HuH-7 (cell line): ENCODE measurements around the gene MORN1.

Source experiments
- DNase-seq: peaks from one replicate; pipeline ENCODE4 v3.0.0; 2011; ENCODE audit warnings: low spot score

The MORN1 gene

DNA sequence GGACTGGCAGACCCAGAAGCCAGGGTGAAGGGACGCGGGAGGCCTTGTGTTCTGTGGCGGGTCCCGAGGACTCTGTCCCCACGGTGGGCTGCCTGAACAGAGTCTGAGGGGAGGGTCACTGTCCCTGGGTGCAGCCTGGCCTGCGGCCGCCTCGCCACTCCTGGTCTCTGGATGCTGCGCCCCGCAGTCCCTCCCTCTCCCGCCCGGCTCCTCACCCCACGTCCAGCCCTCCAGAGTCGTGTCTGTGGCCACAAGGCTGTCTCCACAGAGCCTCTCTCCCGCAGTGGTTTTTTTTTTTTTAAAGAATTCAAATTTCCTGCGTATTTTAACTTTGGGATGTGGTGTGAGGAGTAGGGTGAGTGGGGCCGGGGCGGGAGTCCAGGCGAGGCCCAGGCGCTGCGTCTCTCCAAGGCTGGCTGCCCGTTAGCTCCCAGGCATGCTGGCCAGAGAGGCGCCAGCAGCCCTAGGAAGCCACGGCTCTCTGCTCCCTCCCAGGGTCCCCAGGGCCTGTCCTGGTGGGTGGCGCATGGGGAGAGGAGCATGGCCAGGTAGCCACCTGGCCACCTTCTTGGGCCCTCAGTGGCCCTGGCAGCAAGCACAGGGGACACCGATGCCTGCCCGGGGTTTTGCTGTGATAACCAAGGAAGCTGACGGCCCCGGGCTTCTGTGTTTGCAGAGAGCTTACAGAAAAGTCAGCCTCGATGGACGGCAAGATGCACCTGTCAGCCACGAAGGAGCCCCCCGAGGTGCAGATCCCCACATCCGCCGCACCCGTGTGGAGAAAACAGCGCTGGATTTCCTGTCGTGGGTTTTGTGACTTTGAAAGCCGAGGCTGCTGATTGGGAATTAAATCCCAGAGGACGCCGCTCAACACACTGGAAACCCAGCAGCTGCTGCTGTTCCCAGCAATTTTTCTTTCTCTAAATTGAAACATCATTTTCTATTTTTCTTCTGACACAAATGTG lies 72.8 kb downstream of the MORN1 start:
- no peak for DNase-seq

DNA sequence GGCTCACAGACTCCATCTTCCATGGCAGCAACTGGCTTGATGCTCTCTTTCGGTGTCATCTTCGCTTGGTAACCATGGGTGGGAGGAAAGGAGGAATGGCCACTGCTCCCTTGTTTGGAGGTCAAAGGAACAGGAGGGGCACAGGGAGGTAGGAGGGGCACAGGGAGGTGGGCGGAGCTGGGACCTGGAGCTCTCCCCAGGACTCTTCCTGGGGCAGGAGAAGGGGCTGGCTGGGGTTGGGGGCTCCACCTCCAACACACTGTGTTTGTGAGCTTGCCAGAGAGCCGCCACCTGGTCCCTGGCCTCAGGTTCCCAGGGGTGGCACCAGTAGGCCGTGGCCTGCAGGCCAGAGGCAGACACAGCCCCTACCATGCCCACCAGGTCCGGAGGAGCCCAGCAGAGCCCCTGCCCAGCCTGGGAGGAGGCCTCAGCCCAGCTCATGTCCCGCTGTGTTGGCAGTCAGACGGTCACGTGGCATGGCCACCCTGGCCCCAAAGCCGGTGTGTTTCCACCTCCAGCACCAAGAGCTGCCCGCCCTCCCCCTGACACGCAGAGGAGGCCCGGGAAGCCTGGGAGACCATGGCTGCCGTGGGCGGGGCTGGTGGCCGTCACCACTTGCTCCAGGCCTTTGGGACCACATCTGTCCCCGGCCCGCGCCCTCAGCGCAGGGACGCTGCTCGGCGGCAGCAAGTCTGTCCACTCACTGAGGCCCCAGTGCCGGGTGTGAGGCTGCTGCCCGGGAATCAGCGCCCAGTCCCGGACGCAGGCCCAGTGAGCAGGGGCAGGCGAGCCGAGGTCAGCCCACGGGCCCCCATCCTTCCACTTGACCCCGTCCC lies 73.9 kb downstream of the MORN1 start:
- DNase-seq: no peak

DNA sequence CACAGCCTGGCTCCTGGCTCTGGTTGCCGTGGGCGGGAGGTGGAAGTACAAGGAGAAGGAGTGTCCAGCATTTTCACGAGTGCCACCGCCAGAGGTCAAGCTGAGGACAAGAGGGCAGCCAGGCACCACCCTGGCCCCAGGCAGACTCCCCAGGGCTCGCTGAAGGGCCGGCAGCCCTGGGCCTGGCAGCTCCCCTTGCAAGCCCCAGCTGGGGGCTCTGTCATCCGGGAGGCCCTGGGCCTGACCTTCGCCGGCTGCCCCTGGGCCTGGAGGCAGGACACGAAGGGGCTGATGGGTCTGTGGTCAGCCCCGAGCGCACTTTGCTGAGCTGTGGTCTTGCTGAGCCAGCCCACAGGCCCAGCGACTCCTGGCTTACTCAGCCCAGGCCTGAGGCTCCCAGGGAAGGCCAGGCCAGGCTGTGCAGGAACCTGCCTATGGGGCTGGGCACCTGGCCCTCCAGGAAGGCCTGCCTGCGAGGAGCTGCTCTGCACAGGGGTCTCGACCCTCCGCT lies 74.8 kb downstream of the MORN1 start:
- DNase-seq: no peak

DNA sequence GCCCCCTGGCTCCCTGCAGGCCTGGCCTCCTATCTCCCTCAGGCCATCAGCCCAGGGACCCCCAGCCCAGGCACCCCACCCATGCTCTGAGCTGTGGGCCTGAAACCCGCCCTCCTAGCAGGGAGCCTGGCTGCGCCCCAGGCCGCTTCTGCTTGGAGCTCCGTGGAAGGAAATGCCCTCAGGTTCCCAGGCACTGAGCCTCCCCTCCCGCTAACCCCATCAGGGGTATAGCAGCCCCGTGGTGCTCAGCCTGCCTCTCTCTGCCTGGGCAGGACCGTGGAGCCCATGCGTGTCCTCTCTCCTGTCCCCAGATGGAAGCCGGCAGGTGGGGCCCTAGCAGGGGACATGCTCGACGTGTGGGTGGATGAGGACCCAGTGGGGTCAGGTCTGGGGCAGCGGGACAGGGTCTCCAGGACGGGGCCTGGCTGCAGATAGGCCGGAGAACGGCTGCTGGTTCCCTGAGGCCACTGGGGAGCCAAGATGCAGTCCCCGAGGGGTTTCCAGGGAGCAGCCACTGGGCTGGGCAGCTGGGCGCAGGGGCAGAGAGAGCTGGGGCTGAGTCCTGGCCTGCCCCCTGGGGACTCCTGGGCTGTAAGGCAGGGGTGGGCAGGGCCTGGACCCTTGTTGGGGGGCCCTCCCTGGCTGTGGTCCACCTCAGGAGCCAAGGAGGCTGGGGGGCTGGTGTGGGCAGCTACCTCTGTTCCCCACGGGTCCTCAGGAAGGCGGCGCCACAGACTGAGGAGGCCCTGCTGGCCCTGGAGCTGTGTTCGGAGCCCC lies 75.5 kb downstream of the MORN1 start:
- no peak for DNase-seq

DNA sequence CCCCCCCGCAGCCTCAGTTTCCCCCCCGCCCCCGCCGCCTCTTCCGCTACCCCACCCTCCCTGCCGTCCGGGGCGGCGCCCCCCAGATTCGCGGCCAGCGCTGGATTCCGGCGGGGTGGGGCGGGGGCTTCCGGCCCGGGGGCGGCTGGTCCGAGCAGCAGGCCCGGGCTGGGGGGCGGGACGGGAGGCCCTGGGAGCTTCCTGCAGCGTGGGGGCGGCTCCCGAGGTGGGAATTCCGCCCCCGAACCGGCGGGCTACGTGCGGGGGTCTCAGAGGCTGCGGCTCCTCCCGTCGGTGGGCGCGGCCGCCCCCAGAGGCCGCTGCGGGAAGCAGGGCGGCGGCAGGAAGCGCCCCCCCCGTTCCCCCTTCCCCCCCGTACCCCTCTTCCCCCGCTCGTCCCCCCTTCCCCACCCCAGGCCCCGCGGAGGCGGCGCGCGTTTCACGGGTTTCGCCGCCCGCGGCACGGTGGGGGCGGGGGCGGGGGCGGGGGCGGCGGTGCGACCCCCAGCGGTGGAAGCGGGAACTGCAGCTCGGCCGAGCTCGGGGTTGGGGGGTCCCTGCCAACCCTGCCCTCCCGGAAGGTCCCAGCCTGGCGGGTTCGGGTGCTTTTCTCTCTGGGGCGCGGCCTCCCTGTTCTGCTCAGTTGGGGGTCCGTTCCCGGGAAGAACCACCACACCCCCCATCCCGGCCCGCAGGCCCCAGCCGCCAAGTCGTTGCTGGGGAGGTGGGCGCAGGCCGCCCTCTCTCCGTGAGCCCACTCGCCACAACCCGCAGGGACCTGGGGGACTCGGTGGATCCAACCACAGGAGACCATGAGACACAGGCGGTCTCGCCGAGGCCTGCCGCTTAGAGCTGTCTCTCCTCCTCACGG lies 76.3 kb downstream of the MORN1 start:
- peak; percentile 89 for DNase-seq

DNA sequence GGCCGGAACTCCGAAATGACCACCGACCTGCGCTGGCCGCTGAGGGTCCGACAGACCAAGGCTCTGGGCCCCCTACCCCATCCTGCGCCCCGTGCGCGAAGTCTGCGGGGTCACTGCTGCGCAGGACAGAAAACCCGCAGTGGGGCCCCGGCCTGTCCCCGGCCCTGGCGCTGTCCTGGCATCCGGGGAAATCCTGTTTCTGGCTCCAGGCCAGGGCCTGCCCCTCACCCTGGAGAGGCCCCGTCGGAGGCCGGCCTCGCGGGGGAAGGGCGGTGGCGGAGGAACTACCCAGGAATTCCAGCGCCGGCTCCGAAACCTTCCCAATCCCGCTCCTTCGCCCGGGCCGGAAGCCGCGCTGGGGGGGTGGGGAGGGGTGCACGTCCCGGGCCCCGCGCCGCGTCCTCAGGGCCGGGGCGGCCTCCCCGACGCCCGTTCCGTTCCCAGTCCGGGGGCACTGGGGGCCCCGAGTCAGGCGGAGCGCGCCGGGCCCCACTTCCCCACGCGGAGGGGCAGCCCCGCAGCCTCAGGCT lies 77.0 kb downstream of the MORN1 start:
- DNase-seq: peak; percentile 88

DNA sequence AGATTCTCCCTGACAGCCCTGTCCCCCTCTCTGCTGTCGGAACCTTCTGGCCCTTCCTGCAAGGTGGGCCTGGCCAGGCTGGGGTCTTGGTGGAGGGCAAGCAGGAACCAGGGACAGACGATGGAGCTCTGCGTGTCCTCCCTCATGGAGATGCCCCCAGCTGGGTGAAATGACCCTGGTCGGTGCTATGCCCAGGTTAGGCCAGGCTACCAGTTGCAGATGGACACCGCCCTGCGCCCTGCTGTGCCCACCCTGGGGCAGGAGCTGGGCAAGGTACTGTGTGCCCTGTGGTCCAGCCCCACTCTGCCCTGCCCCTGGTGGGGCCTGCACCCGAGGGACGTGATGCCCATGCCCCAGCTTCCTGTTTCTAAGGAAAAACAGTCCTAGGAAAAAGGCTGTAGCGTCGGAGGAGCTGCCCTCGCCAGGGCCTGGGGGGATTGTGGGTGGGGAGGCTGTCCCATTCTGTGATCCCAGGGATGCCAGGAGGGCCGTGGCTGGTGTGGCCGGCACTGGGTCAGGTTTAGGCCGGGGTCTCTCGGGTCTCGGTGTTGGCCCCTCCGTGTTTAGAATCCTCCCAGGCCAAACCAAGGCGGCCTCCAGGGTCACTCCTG lies 77.6 kb downstream of the MORN1 start:
- no peak for DNase-seq

DNA sequence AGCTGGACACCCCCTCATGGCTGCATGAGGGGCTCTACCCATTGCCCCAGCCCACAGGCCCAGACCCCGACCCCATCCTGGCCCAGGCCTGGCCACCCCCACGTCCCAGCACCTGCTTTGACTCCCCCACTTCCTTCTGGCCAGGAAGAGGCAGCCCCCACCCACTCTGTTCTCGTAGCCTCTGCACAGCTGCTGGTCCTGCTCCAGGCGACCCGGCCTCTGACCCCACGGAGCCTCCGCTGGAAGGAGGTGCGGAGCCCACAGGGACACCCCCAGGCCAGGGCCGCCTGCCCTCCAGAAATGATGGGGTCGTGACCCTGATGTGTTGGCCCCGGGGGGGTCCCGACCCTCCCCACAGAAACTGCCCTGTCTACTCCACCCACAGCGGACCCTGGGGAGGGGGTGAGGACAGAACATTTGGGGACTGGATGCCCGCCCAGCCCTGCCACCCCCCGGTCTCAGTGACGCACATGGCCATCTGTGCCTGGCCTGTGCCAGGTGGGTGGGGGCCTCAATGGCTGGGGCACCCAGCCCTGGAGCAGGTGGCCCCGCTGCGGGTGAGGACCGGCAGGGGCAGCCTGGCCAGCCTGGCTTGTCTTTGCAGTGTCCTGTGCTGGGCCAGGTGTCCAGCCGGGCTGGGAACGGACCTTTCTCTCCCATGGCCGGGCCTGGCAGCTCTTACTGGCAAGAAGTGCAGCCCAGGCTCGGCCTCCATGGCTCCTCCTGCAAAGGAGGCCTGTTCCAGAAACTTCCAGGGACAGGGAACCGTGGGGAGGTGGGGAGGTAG lies 78.6 kb downstream of the MORN1 start:
- DNase-seq: no peak

DNA sequence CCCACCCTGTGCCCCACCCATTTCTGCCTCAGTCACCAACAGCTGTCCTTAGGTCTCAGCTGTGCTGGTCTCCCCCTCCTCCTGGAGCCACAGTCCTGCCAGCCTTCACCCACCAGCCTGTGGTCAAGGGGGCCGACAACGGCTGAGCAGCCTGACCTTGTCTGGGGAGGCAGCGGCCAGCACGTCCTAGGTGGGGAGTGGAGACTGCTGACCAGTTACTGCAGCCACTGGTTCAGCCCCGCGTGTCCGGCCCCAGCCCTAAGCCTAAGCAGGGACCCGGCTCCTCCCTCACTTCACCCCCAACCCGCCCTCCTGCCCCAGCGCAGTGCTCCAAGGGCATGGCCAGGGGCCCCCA lies 79.2 kb downstream of the MORN1 start:
- DNase-seq: no peak

DNA sequence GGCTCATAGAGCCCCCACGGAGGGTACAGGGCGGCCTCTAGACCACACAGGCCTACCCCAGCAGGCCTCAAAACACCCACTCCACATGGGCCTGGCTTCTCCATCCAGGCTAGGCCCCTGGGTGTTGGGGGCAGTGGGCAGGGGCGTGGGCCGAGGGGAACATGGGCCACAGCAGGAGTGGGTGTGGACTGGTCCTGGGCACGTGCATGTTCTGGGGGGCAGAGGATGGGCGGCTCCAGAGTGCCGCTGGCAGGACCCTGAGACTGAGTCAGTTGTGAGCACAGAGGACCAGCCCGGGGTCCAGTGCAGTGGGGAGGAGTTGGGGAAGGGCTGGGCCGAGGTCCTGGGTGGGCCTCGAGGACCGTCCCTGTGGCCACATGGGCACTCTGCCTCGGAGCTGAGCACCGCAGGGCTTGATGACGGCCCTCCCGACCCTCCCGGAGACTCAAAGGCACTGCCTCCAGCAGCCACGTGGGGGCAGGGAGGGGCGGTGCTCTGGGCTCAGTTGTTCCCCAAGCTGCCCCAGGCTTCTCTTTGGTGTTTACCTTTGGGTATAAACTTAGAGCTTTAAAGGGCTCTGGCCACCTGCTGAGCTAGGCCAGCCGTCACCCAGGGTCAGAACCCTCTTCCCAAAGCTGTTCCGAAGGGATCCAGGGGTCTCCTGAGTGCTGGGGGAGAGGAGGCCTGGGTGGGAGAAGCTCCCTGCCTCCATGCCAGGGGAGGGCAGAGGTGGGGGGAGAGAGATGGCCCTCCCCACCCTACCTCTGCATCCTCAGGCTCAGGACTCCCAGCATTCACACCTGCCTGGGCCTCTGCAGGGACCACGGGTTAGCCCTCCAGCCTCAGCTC lies 79.9 kb downstream of the MORN1 start:
- peak; percentile 94 for DNase-seq

DNA sequence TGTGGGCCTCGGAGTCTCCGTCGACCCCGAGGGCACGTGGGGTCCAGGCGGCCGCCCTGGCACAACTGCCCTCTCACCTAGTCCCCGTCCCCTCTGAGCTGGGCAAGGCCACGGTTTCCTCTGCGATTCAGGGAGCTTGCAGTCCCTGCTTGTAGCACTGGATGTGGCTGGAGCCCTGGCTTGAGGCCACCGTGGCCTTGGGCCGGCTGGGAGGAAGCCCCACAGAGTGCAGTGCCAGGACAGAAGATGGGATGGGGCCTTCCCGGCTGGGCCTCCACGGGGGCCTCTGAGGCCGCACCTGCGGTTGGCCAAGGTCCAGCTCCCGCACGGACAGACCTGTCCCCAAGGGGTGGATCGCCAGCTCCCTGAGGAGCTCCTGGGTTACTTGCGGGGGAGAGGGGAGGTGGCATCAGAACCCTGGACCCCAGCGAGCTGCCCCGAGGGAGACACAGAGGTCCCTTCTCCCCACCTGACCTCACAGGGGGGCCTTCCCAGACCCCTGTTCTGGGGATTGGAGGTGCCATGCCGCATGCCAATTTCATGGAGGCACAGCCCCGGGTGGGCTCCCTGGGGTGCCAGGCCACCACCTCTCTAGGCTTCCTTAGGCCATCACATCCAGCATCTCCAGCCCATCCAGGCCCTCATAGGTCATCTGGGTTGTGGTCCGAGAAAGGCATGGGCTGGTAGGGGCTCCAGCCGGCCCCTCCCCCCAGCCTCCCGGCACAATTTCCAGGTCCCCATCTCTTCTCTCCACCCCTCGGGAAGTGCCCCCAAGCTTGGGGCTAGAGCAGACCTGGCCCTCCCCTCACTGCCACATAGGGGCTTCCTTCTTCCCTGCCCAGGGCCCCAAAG lies 80.8 kb downstream of the MORN1 start:
- no peak for DNase-seq

DNA sequence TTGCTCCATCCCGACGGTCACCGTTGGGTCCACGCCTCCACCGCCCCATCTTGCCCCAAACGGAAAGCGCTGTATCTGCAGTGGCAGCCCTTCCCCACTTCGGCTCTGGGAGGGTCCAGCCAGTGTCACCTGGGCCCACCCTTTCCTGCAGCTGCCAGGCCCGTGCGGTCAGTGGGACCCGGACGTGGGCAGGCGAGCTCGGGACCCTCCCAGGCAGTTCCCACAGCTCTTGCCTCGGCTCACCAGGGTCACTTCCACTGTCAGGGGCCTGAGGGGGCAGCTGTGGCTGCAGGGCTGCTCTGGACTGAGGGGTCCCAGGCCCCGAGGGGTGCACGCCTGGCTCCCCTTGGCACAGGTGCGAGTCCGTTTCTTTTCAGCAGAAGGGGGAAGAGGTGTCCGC lies 82.5 kb downstream of the MORN1 start:
- no peak for DNase-seq

DNA sequence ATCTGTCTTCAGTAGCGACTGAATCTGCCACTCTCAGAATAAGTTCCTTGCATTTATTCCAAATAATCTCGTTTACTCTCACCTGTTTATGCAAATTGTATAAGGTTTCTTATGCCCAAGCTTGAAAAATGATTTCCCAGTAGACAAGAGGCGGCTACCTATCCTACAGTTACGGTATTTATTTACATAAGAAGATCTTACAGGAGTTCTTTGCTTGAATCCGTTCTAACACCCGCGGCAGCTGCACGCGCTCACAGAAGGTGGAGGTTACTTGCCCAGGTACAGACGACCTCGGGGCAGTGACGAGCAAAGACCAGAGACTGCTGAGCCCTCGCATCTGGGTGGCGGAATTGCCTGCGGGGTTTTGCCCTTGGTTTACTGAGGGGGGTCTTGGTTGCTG lies 83.4 kb downstream of the MORN1 start:
- DNase-seq: no peak

DNA sequence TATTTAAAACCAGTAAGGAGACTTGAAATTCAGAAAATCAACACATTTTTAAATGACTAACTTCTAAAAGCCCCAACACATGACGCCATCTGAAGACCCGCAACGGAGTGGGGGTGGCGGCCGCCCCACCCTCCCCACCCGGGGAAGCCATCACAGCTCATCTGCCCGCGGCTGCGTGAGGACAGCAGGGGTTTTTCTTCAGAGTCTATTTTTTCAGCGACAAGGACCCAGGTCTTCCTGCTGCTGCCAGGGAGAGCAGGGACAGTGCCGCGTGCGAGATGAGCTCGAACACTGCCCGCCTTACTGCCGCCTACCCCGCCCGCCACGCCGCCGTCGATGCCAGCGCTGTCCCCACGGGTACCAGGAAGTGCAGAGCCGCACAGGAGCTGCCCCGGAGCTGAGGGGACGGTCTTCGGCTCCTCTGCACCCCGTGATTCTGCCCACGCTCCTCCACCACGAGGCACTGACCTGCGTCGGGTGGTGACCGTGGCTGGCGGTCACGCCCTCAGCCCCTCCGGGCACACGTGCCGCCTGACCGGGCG lies 84.2 kb downstream of the MORN1 start:
- DNase-seq: no peak

DNA sequence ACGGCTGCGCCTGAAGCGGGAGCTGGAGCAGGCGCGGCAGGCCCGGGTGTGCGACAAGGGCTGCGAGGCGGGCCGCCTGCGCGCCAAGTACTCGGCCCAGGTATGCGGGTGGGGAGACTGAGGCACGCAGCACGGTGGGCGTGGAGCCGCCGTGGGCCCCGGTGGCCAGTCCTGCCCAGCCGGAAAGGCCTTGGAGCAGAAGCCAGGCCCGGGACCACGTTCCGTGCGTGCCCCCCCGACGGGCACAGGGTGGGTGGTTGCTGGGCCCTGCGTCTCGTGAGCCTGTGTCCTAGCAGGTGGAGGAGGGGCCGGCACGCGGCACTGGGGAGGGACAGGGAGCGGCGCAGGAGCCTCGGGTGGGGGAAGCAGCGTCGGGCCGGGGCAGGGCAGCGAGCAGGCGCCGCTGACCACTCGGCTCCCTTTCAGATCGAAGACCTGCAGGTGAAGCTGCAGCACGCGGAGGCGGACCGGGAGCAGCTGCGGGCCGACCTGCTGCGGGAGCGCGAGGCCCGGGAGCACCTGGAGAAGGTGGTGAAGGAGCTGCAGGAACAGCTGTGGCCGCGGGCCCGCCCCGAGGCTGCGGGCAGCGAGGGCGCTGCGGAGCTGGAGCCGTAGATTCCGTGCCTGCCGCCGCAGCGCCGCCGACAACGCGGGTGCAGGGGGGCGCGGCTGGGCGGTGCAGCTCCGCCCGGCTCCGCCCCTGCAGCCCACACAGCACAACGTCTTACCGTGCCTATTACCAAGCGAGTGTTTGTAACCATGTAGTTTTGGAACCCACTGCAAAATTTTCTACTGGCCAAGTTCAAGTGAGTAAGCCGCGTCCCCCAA lies 85.0 kb downstream of the MORN1 start:
- DNase-seq: no peak

DNA sequence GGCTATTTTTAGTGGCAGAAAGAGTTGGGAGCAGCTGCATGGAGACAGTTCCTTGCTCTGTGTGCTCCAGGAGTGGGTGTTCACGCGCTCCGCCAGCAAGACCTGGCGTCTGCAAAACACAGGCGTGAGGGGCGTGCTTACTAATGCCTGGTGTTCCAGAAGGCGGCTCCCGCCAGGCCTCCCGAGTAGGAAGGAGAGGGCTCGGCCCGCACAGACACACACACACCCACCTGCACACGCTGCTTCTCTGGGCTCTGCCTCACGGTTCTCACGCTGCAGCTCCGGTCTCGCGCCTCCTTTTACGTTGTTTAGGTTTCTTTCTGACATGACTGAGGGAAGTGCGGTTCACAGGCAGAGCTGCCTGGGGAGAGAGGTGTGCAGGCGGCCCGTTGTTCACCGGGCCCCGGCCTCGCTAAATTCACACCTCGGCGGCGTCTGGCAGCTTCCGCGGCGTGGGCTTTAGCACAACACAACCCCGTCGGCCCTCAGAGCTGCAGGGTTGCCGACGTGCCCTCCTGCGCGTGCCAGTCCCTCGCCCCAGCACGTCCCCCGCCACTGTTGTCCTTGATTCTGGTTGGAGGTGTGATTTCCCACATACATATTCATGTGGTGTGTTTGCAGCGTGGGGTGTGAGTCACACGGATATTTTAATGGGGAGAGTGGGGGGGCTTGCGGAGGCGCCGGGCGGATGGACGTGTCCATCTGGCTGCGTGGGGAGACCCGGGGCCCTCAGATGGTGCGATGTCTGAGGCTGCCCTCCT lies 86.3 kb downstream of the MORN1 start:
- no peak for DNase-seq
